ENCODE measurements around the gene TNIK.
A peak's percentile ranks its signal among the peaks of the same experiment; 100 is the strongest.

Gene TNIK

GRCh38 chr3:171279972-171280371, 180.2 kb downstream of the TNIK start:
- DNase-seq (ENCODE audit: low read depth) = no peak

GRCh38 chr3:171278299-171278590, 182.0 kb downstream of the TNIK start:
- no peak for DNase-seq (ENCODE audit: low read depth)

- DNase-seq (ENCODE audit: low read depth) = no peak
These were observed 182.5 kb downstream of the TNIK start for GRCh38 chr3:171277456-171278298.

- DNase-seq (ENCODE audit: low read depth) = no peak
These were observed 183.3 kb downstream of the TNIK start for GRCh38 chr3:171276923-171277322.

- DNase-seq (ENCODE audit: low read depth) = no peak
These were observed 186.0 kb downstream of the TNIK start for GRCh38 chr3:171274222-171274621.

GRCh38 chr3:171270541-171270940, 189.7 kb downstream of the TNIK start:
- DNase-seq (ENCODE audit: low read depth) = no peak

GRCh38 chr3:171269542-171269941, 190.7 kb downstream of the TNIK start:
- DNase-seq (ENCODE audit: low read depth) = no peak

- DNase-seq (ENCODE audit: low read depth) = no peak
These were observed 191.5 kb downstream of the TNIK start for GRCh38 chr3:171268677-171269076.

GRCh38 chr3:171267104-171267503, 193.1 kb downstream of the TNIK start:
- DNase-seq (ENCODE audit: low read depth) = no peak

- DNase-seq (ENCODE audit: low read depth) = no peak
These were observed 193.5 kb downstream of the TNIK start for GRCh38 chr3:171266740-171267073.

GRCh38 chr3:171266034-171266739, 194.0 kb downstream of the TNIK start:
- DNase-seq (ENCODE audit: low read depth) = no peak

- DNase-seq (ENCODE audit: low read depth) = no peak
These were observed 195.4 kb downstream of the TNIK start for GRCh38 chr3:171264758-171265157.

- no peak for DNase-seq (ENCODE audit: low read depth)
These were observed 197.8 kb downstream of the TNIK start for GRCh38 chr3:171262431-171262830.

- no peak for DNase-seq (ENCODE audit: low read depth)
These were observed 198.7 kb downstream of the TNIK start for GRCh38 chr3:171261487-171261886.

GRCh38 chr3:171260899-171261298, 199.3 kb downstream of the TNIK start:
- no peak for DNase-seq (ENCODE audit: low read depth)

- DNase-seq (ENCODE audit: low read depth) = no peak
These were observed 199.7 kb downstream of the TNIK start for GRCh38 chr3:171260466-171260865.

- DNase-seq (ENCODE audit: low read depth) = no peak
These were observed 201.9 kb downstream of the TNIK start for GRCh38 chr3:171258316-171258715.

- DNase-seq (ENCODE audit: low read depth) = peak; percentile 53
These were observed 202.7 kb downstream of the TNIK start for GRCh38 chr3:171257251-171258203.

- peak; percentile 33 for DNase-seq (ENCODE audit: low read depth)
These were observed 203.6 kb downstream of the TNIK start for GRCh38 chr3:171256445-171257250.

- DNase-seq (ENCODE audit: low read depth) = no peak
These were observed 204.9 kb downstream of the TNIK start for GRCh38 chr3:171255236-171255806.

- no peak for DNase-seq (ENCODE audit: low read depth)
These were observed 205.9 kb downstream of the TNIK start for GRCh38 chr3:171254315-171254714.

Measured in stromal cell of bone marrow (primary cell).